Liver (tissue), 3 donors: Measurements from ENCODE around the gene ARHGAP6.

ENCODE experiments used
- CTCF ChIP-seq: fragments of 150-350 bp; IDR thresholded peaks from 2 replicates; pipeline ENCODE4 v1.5.1; 2017; ENCODE audit warnings: improper control_type of control experiment, low read depth, low read length; ENCODE audit not compliant: missing input control
- EGR1 ChIP-seq, 2 donors: IDR thresholded peaks; 2 replicates each; pipeline ENCODE4 v1.6.1; 2016 to 2018; ENCODE audit warnings: antibody characterized with exemption in 2 of 2, low read depth in 2 of 2
- REST ChIP-seq: IDR thresholded peaks from 2 replicates; pipeline ENCODE4 v1.6.1; 2016; ENCODE audit warnings: antibody characterized with exemption, mild to moderate bottlenecking
- donor health status: healthy.
- donor health status: healthy.

GRCh38 chrX:11530621-11531020 is 135.1 kb downstream of the ARHGAP6 start:
- TF ChIP-seq REST (no peak), CTCF (no peak), EGR1 (IDR thresholded peaks at IDR 0.05; ENCODE audit: low read depth in 2 of 2) (no peak)
